NCI-H146 treated with DMSO at 0.1 percent for 48 hours (cell line): ENCODE data around the gene NR2C2.

ENCODE experiments used
- DNase-seq: peaks from one replicate; lab custom pipeline; 2025; ENCODE audit not compliant: unreplicated experiment; lab: John Stamatoyannopoulos, UW

The NR2C2 gene

DNA sequence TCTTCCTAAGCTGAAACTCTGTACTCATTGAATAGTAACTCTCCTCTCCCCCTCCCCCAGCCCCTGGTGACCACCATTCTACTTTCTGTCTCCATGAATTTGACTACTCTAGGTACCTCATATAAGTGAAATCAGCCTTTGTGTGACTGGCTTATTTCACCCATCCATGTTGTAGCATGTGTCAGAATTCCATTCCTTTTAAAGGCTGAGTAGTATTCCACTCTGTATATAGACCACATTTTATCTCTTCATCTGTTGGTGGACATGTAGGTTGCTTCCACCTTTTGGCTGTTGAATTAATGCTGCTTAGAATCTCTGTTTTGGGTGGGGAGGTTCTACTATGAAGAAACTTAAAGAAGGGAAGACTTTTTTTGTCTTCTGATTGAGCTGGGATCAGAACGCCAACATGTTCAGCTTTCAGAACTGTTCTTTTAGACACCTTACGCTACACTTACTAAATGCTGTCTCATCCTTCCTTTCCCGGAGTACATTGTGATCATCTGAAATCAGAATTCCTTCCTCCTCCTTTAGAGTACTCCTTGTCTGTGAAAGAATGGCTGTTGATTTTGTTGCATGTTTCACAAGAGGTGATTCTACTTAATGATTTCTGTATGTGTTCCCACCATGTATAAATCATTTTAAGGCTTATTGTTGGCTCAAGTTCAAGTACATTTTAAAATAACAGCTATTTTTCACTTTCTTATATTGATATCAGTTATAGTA, 67.4 kb downstream of the NR2C2 start:
- DNase-seq: no peak

DNA sequence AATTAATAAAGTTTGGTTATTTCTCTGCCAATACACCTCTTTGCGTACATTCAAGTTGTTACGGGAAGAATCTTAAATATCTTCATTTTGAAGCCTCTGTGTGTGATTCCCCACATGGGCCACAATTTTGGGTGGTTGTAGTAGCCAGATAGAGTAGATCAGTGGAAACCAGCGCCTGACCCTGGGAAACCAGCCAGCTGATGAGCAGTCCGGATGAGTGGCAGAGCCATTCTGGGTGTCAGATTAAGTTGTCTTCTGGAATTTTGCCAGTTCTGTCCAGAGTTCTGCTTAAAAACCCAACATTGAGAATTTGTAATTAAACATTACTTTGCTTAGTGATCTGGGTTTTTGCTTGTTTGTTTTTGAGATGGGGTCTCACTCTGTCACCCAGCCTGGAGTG, 68.1 kb downstream of the NR2C2 start:
- no peak for DNase-seq

DNA sequence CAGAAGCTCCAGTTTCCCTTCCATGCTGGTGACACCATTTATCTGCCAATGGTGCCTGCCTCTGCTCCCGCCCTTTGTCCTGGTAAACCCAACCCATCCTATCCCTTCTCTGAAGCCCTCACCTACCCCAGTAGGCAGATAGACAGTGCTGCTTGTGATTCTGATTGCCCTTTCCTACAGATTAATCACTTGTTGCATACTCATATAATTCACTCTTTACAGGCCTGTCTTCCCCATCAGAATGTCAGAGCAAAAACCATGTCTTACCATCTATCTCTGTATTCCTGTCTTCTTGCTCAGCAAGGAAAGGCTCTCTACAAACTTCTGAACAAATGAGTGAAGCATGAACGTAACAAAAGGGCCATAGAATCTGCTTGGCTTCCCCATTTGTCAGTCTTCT, 69.8 kb downstream of the NR2C2 start:
- no peak for DNase-seq

DNA sequence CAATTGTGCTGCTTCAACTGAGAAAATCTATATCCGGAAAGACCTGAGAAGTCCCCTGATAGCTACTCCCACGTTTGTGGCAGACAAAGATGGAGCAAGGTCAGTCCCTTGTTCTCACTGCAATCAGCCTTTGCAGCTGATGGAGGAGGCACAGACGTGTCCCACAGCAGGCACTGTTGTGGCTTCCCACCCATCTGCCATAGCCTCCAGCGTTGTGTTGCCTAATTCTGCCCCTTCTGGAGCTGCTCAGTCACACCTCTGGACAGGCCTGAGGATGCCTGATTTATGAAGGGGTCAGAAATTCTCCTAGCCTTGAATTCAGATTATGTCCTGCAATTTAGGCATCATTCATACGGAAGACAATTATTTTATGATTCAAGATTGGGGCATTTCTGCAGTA, 75.9 kb downstream of the NR2C2 start:
- DNase-seq: no peak

DNA sequence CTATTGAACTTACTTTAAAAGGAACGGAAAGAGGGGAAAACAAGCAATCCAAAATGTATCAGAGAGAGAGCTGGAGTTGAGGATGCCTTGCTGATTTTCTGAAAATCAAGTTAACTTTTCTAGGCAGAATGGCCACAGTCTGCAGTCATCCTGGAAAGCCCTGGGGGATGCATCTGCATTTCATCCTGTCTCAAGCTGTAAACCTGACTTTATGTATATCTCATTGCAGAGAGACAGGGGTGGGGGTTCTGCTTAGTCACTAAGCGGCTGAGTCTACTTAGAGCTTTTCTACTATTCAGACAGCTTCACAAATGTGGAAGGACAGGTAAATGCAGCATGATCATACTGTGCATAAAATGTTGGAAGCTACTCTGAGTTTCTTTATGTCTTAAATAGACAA, 76.3 kb downstream of the NR2C2 start:
- no peak for DNase-seq

DNA sequence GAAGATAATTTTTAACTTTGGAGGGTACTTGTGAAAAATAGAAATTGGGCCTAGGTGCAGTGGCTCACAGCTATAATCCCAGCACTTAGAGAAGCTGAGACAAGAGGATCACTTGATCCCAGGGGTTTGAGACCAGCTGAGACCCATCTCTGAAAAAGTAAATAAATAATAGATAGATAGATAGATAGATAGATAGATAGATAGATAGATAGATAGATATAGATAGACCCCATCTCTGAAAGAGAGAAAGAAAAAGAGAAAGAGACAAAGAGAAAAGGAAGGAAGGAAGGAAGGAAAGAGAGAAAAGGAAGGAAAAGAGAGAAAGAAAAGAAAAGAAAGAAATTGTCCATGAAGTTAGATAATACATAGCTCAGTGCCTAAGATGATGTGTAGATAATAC, 82.2 kb downstream of the NR2C2 start:
- DNase-seq: no peak

DNA sequence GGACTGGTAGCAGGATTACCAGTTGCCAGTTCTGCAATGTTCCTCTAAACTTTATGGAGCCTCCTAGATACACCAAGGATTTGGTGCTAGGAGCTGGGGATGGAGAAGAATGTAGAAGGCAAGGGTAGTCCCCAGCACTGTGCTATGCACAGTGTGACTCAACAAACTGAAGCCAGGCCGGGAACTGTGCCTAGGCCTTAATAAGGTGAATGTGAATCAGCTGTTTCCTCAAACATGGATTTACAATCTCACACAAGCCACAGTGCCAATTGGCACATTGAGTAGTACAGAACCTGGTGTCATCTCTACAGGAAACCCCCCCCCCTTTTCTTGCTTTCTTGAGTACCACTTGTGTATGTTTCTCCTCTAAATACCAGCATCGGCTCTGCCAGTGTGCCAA, 85.3 kb downstream of the NR2C2 start:
- no peak for DNase-seq

DNA sequence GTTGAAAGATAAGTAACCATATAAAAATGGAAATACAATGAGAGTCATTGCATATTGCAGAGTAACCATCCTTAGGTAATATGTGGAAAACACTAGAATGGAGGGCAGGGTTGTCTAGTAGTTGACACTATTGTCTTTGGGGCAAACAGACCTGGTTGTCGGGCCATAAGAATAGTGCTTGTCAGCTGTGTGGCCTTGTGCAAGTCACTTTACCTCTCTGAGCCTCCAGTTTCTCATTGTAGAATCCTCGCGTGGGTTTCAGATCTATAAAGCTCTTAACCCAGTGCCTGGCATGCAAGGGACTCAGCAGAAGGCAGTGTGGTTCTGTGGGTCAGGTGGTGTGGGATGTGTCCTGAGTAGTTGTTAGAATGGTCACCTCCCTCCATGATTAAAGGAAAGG, 85.7 kb downstream of the NR2C2 start:
- DNase-seq: no peak

DNA sequence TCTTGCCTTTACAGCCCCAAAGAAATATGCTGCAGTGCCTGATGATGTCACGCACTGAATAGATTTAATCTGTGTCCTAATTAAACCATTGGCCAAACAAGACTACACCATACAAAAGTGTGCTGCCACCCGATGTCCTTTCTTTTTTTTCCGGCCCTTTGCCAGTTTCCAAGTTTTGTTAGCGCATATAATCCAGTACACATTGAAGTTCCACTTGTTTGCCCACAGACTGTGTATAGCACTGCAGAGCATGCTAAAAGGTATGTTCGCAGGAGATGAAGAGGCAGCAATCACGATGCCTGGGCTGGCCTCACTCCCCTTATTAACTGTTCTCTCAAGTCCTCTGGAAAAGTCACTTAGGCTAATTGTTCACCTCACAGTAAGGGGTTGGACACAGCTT, 90.9 kb downstream of the NR2C2 start:
- DNase-seq: no peak

DNA sequence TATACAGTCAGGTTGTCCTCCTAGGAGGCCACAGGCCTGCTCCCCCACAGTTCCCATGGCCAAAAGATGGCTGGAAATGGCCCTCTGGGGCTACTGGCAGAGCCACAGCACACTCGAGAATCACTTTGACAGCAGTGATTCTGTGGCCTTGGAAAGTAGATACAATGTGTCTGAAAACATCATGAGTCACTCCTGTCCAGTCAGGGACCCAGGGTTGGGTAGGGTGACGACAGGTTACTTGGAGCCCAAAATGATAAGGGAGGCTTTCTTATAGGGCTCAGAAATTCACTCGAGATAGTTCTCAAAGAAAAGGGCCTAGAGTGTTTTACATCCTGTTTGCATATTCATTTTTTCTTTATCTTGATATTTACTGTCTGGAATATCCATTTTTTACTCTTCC, 93.5 kb downstream of the NR2C2 start:
- DNase-seq: no peak

DNA sequence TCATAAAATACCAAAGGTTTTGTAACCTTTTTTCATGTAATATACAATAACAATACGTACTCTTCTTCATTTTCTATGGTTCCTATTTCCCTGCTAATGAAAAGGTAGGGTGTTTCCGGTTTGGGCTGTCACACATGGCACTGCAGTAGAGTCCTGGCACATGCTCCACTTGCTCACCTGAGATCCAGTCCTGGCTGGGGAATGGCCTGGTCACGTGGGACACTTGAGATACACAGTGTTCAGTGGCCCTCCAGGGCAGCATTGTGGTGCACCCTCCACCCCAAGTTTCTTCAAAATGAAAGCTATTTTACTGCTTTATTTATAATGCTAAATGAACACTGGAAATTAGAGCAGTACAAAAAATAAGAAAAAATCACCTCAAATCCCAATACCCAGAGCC, 94.6 kb downstream of the NR2C2 start:
- DNase-seq: no peak

DNA sequence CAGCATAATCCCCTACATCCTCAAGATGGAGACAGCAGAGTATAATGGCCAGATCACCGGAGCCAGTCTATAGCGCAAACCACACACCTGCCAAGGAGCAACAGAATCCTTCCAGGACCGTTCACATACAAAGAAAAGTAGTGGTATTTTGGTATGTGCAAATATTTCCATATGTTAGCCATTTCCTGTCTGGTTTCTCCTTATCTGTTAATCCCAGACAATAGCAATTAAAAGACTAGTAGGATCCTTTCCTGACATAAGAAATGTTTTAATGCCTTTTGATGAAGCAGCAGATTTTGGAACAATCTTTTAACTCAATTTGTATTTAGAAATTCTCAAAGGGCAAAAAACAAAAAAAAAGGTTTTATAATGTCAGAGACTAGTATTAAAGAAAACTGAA, 95.6 kb downstream of the NR2C2 start:
- no peak for DNase-seq

DNA sequence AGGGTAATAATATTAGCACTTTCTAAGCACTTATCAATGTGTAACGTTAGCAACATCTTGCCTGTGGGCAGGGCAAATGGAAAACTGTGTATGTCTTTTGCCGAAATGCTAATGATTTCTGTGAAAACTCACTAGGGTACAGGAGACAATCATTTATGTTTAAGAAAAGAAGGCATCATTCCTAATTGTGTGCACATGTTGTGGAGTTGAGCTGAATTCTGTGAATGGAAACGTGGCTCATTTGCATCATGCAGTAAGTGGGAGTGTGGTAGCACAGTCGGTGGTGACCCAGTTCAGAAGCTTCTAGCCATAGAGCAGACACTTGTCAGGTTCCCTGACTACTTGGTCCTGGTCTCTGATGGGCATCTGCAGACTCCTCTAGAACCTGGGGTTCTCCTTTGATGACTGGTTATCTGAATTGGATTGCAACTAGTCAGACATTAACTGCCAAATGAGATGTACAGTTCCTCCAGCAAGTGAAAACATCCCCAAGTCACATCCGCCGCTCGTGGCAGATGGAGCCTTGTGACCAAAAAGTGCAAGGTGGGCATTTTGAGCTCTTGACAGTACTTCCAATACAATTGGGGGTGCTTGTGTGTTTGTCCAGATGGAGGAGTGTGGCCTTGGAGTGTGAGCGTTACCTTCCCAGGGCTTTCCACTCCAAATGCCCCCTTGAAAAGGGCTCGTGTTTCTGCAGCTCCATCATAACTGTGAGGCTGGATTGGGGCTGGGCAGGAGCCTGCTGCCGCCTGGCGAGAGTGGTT, 96.2 kb downstream of the NR2C2 start:
- DNase-seq: no peak

DNA sequence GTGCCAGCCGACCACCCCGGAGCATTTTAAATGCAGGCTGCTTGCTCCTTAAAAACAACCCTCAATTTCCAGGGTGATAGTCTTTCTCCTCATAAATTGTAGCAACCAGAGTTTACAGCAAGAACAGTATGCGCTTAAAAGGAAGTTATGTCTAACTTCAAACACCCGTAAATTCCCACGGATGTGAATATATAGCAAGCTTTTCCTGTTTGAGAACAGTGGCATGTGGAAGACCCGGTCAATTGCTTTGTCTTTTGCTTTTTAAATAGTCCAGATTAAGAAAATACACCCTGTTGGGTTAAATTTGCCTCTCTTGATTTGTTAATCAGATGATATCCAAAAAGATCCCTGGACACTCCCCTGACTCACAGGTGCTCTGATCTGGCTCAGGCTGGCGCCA, 96.9 kb downstream of the NR2C2 start:
- no peak for DNase-seq

DNA sequence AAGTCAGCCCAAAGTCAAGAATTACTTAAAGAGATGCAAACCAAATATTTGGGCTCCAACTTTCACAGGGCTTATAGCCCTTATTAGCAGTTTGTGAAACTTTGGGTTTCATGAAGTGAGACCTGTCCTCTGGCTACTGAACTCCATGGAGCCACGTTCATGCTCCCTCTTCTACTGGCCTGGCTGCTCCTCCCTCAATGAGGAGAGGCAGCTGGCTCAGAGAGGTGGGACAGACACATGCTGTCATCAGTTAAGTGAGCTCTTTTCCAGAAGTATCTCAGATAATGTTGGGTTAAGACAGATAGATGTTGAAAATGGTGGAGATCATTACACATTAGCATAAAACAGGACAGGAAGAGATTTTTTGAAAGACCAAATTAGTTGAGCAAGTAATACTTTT, 98.3 kb downstream of the NR2C2 start:
- no peak for DNase-seq

DNA sequence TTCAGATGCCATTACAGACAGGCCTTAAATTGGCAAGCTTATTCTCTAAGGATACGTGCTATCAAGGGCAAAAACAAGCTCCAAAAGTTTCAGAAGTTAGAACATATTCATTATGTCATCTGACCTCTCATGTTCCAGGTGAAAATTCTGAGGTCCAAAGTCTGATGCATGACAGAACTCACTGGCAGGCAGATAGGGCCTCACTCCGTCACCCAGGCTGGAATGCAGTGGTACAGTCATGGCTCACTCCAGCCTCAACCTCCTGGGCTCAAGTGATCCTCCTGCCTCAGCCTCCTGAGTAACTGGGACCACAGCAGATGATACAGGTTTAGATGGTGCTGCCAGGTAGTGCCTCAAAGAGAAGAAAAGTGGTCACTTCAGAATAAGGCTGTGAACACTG, 102.2 kb downstream of the NR2C2 start:
- no peak for DNase-seq

DNA sequence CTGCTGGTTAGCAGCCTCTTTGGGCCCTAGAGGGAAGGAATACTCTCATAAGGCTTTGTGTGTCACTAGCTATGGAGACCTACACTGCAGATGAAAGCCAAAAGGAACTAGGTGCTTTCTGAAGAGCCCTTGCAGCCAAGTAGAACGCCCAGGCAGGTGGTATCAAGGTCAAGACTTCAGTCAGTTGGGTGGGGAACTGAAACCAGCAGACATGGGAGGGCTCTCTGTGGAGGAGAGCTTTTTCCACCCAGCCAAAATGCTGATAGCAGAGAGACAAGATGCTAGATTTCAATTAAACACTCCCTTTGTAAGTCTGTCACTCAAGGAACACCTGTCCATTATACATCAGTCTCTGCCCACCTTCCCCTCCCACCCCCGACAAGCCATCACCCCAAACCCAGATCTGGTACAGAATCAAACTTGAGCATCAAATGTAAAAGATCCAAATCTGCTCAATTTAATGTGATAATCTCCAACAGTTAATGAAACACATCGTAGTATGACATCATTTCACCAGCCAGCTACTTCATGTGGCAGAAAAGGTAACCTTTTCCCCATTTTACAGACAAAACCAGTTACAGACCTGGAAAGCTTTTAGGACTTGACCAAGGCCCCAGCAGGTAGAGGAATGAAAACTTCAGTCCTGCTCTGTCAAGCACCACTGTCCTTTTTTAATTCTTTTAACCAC, 103.2 kb downstream of the NR2C2 start:
- no peak for DNase-seq

DNA sequence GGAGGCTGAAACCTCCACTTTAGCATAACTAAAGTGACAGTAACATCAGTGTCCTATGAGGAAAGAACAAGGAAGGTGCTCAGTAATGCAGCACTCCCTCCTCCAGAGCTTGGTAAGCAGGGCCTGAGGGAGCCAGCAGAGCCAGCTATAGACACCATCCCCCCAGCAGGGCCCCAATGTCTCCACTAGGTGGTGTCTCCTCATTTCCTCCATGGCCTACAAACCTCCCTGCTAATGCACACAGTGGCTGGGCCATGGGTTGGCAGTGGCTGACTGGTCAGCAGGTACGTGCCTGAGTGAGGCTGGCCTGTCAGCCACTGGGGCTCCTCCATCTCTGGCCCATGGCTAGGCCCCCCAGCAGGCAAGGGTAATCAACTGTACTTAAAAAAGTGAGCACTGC, 104.1 kb downstream of the NR2C2 start:
- no peak for DNase-seq

DNA sequence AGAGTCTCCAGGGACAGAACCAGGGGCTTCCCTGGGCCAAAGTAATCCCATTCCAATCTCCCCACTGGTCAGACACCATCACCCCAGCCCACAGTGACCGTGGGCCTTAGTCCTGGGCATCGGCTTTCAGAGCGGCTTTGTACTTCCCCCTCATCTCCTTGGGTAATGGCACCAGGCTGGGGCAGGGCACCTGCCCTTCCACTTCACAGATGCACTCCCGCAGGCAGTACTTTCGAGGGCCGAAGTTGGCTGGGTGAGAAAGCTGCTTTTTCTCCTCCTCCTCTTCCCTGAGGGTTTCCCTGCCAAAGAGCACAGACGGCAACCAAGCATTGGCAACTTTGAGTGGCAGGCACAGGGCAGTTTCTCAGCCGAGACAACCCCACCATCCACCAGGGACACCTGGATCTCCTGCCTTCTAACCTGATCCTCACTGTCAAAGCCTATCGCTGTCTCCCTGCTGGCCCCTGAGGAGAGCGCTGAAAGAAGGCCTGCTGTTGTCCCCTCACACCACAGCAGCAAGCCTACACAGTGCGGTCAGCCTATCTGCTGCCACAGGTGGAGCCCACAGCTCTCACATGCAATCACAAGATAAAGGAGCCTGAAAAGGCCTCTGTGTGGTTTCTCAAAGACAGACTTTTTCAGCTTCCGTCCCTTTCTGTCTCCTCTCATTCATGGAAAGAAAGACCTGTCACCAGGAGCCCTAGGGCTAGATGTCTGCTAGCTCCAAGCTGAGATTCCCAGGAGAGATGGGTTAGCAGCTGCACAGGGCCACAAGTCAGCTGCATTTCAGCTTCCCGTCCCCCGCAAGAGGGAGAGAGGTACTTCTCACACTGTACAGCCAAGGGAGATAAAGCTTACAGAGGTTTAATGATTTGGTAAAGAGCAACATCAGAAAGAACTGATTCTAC, 105.2 kb downstream of the NR2C2 start:
- no peak for DNase-seq

DNA sequence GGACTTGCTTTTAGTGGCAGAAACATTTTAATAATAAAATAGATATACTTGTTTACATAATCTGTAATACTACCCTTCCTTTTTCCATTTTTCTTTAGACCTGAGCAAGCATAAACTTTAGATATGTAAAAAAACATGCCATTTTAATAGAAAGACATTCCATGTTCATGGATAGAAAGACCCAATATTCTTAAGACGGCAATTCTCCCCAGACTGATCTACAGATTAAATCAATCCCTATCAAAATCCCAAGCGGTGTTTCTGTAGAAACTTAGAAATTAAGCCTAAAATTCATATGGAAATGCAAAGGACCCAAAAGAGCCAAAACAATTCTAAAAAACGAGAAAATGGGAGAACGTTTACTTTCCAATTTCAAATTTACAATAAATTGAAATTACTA, 106.2 kb downstream of the NR2C2 start:
- no peak for DNase-seq

DNA sequence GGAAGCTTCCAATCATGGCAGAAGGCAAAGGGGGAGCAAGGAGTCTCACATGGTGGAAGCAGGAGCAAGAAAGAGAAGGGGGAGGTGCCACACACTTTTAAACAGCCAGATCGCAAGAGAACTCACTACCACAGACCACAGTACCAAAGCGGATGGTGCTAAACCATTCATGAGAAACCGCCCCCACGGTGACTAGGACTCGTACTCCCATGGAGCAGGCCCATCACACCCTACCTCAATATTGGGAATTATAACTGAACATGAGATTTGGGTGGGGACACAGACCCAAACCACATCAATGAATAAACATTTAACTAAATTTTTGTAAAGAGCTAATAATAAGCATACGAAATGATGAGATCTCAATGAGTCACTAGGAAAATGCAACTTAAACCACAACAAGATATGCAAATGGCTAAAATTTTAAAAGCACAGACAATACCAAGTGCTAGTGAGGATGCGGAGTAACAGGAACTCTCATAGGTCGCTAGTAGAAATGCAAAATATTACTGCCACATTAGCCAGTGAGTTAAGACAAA, 107.7 kb downstream of the NR2C2 start:
- DNase-seq: no peak
